ENCODE results near the gene NFATC1.

Gene NFATC1

DNA sequence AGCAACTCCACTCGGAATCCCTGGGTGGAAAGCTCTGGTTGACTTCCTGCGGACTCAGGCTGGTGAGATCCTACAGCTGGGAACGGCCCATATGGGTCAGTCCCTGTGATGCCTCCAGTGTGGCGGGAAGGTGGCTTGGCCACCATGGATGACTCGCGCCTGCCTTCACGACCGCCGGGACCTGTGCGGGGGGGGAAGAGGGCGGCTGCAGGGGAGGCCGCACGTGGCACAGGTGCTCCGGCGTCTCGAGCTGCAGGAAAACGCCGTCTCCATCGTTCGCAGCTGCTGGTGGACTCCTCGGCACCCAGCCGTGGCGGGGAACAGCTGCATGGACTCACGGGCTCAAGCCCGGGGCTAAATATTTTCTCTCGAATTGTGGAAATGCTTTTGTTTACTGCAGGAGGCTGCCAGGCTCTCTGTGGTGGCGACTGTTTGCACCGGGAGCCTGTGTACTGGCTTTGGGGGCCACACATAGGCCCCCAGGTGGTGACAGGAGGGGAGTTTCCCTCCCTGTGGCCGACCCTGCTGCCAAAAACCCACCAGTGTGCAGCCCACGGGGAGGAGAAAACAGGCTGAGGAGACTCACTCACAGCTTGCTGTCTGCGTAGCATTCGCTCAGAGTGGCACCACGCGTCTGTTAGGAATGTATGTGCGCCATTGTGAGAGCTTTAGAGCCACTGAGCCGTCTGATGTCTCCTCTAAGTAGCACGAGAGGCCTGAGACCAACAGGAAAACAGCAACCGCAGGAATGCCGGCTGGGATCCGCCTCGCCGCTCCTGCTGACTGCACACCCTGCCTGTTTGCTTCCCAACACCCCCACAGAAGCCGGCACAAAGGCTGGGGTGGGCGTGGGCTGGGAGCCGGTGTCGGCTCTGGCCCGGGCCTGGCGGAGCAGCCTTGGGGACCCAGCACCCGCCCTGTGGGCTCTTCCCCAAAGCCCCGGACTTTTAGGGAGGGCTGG lies 89.2 kb downstream of the NFATC1 start:
- in situ Hi-C loops (cut with MboI; ENCODE audit: low sequenced_read_pairs, unreplicated experiment), result no loop called here
- TF ChIP-seq, protein P1, sequence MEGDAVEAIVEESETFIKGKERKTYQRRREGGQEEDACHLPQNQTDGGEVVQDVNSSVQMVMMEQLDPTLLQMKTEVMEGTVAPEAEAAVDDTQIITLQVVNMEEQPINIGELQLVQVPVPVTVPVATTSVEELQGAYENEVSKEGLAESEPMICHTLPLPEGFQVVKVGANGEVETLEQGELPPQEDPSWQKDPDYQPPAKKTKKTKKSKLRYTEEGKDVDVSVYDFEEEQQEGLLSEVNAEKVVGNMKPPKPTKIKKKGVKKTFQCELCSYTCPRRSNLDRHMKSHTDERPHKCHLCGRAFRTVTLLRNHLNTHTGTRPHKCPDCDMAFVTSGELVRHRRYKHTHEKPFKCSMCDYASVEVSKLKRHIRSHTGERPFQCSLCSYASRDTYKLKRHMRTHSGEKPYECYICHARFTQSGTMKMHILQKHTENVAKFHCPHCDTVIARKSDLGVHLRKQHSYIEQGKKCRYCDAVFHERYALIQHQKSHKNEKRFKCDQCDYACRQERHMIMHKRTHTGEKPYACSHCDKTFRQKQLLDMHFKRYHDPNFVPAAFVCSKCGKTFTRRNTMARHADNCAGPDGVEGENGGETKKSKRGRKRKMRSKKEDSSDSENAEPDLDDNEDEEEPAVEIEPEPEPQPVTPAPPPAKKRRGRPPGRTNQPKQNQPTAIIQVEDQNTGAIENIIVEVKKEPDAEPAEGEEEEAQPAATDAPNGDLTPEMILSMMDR (IDR thresholded peaks at IDR 0.05; ENCODE audit: borderline replicate concordance, control extremely low read depth, extremely low read depth, insufficient read depth, missing control alignments), result no peak
- no peak for DNase-seq (ENCODE audit: low spot score)

DNA sequence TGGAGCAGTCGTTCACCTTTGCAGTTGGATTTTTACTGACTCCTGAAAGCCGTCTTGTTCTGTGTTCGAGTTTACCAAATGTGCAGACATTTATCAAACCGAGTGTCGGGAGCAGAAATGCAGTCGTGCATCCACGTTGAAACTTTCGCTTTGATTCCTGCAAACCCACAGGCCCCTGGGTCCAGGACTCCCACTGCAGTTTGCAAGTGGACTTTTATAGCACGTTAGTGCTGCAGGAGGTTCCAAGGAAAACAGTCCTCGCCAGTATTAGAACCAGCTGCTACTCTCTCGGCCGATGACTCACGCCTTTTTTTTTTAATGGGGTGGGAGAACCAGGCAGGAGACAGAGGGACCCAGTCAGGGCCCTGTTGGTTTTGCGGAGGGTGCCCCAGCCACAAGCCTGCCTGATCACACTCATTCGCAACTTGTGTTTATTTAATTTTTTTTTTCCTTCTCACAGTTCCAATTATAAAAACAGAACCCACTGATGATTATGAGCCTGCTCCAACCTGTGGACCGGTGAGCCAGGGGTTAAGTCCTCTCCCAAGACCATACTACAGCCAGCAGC lies 90.1 kb downstream of the NFATC1 start:
- in situ Hi-C loops (cut with MboI; ENCODE audit: low sequenced_read_pairs, unreplicated experiment), result no loop called here
- DNase-seq (ENCODE audit: low spot score), result no peak
- TF ChIP-seq, protein P1 (IDR thresholded peaks at IDR 0.05; ENCODE audit: borderline replicate concordance, control extremely low read depth, extremely low read depth, insufficient read depth, missing control alignments), result no peak

DNA sequence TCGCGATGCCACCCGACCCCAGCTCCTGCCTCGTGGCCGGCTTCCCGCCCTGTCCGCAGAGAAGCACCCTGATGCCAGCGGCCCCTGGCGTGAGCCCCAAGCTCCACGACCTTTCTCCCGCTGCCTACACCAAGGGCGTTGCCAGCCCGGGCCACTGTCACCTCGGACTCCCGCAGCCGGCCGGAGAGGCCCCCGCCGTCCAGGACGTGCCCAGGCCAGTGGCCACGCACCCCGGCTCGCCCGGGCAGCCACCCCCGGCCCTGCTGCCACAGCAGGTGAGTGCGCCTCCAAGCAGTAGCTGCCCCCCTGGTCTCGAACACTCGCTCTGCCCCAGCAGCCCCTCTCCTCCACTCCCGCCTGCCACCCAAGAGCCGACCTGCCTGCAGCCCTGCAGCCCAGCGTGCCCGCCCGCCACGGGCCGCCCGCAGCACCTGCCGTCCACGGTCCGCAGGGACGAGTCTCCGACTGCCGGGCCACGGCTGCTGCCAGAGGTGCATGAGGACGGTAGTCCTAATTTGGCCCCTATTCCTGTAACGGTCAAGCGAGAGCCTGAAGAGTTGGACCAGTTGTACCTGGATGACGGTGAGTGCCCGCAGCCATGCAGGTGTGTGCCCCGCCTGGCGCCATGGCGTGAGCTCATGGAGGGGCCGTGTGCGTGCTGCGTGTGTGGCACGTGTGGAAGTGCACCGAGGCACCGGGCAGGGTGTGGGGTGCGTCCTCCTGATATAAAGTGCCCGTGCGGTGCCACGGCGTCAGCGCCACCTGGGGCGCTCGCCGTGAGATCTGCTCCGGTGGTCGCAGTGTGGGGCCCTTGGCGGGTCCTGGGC lies 90.8 kb downstream of the NFATC1 start:
- no peak for DNase-seq (ENCODE audit: low spot score)
- TF ChIP-seq, protein P1 (IDR thresholded peaks at IDR 0.05; ENCODE audit: borderline replicate concordance, control extremely low read depth, extremely low read depth, insufficient read depth, missing control alignments), result no peak
- in situ Hi-C loops (cut with MboI; ENCODE audit: low sequenced_read_pairs, unreplicated experiment), result no loop called here

DNA sequence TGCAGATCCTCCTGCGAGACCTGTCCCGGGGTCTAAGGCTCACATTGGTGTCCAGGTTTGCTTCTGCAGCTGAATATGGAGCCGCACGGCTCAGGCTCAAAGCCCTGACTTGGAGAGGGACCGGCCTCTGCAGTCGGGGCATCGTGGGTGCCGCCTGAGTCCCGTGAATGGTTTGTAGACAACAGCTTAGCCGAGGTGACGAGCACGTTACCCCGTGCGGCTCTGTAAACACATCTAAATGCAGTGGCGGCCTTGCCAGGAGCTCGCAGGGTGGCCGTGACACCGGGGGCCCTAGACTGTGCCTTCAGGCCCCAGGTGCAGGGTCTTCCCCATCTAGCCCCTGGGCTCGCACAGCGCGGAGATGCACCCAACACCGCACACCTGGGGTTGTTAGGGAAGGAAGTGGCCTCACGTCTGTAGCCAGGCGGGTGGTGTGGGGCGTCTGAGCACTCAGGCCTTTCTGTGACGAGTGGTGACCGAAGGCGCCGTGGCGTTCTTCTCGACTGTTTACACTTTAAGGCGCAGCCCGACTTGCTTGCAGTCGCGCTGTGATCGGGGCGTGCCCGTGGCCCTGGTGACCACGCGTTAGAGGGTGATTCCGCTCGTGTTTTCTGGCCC lies 91.6 kb downstream of the NFATC1 start:
- in situ Hi-C loops (cut with MboI; ENCODE audit: low sequenced_read_pairs, unreplicated experiment), result no loop called here
- TF ChIP-seq, protein P1 (IDR thresholded peaks at IDR 0.05; ENCODE audit: borderline replicate concordance, control extremely low read depth, extremely low read depth, insufficient read depth, missing control alignments), result no peak

DNA sequence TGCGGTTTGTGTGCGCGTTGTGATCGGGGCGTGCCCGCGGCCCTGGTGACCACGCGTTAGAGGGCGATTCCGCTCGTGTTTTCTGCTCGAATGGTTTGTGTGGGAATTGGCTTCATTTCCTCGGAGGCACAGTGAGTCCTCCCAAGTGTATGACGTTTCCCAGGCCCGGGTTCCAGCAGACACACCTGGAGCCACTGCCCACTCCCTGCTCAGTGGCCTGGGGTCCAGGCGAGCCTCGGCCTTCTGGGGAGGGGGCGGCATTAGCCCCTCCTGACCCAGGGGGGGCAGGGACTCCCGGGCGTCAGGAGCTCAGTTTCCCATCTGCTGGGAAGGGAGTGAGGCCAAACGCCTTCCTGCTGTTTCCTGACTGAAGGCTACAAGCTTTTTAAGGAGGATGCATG lies 92.1 kb downstream of the NFATC1 start:
- DNase-seq (ENCODE audit: low spot score), result no peak

More for the DNA sequence above, 91.6 kb downstream of the NFATC1 start:
- no peak for DNase-seq (ENCODE audit: low spot score)

More for the DNA sequence above, 92.1 kb downstream of the NFATC1 start:
- TF ChIP-seq, protein P1 (IDR thresholded peaks at IDR 0.05; ENCODE audit: borderline replicate concordance, control extremely low read depth, extremely low read depth, insufficient read depth, missing control alignments), result no peak
- in situ Hi-C loops (cut with MboI; ENCODE audit: low sequenced_read_pairs, unreplicated experiment), result no loop called here

Data from GM13976 (cell line).